Smooth muscle cell (in vitro differentiated cells): ENCODE measurements around the gene ABLIM2. TPM values are rescaled to one million over a fixed set of nuclear protein-coding genes. Genes with fewer than 3 reads are reported as not detected.
"Not testable (repeated sequence)": the region's sequence is repeated elsewhere in the genome, so short reads cannot be mapped to it uniquely, and the experiment has no call there.

Source experiments
- DNase-seq: peaks from one replicate; lab custom pipeline; 2025; ENCODE audit not compliant: unreplicated experiment; lab: John Stamatoyannopoulos, UW
- H2AFZ ChIP-seq: fragments of 200-600 bp; sonication (generic); 2 replicates; pipeline ENCODE4 v1.6.0; 2016; ENCODE audit warnings: antibody characterized with exemption, low read depth, mild to moderate bottlenecking
- H3F3A ChIP-seq: fragments of 200-600 bp; sonication (generic); 2 replicates; pipeline ENCODE4 v1.6.0; 2017; ENCODE audit warnings: antibody characterized with exemption, low read depth
- H3K27ac ChIP-seq: fragments of 200-600 bp; sonication (generic); 2 replicates; pipeline ENCODE4 v1.5.1; 2016; ENCODE audit warnings: low read depth, mild to moderate bottlenecking
- H3K27me3 ChIP-seq: fragments of 200-600 bp; sonication (generic); 2 replicates; pipeline ENCODE4 v1.6.1; 2016; ENCODE audit warnings: low read depth, mild to moderate bottlenecking
- H3K36me3 ChIP-seq: fragments of 200-600 bp; sonication (generic); 2 replicates; pipeline ENCODE4 v1.5.1; 2016; ENCODE audit warnings: low read depth
- H3K4me1 ChIP-seq: fragments of 200-600 bp; sonication (generic); 2 replicates; pipeline ENCODE4 v1.5.1; 2016; ENCODE audit warnings: low read depth
- H3K4me2 ChIP-seq: fragments of 200-600 bp; sonication (generic); 2 replicates; pipeline ENCODE4 v1.6.0; 2016; ENCODE audit warnings: mild to moderate bottlenecking
- H3K4me3 ChIP-seq: fragments of 200-600 bp; sonication (generic); 2 replicates; pipeline ENCODE4 v1.5.1; 2016; ENCODE audit warnings: mild to moderate bottlenecking
- H3K79me2 ChIP-seq: fragments of 200-600 bp; sonication (generic); 2 replicates; pipeline ENCODE4 v1.6.0; 2016; ENCODE audit warnings: low read depth, mild to moderate bottlenecking
- H3K9ac ChIP-seq: fragments of 200-600 bp; sonication (generic); 2 replicates; pipeline ENCODE4 v1.6.0; 2016; ENCODE audit warnings: low read depth
- H3K9me3 ChIP-seq: fragments of 200-600 bp; sonication (generic); replicated peaks from 2 replicates; pipeline ENCODE4 v1.5.1; 2016; ENCODE audit warnings: low read depth
- H4K20me1 ChIP-seq: fragments of 200-600 bp; sonication (generic); 2 replicates; pipeline ENCODE4 v1.6.0; 2016; ENCODE audit warnings: low read depth
- WGBS: methylation state at CpG from one replicate; pipeline ENCODE4 v1.1.7; 2016; ENCODE audit warnings: low lambda C conversion rate; 5-methylcytosine and 5-hydroxymethylcytosine counted together
- polyA plus RNA-seq: library from polyadenylated mRNA; unstranded; fragments of >200 nt; fragmentation: Nextera tagmentation; extraction: Ambion mirVana; gene quantifications from 2 replicates; pipeline ENCODE4 v1.2.1, GENCODE V29; 2016
- total RNA-seq: library from RNA; depleted of rRNA; stranded (reverse); fragments of >200 nt; gene quantifications from 2 replicates; pipeline ENCODE4 v1.2.3, GENCODE V29; 2014
- TF ChIP-seq, protein P1 (sequence below): fragments of 200-600 bp; sonication (generic); IDR thresholded peaks from 2 replicates; pipeline ENCODE4 v1.5.1; 2017; ENCODE audit warnings: borderline replicate concordance, mild to moderate bottlenecking, antibody characterized with exemption; ENCODE audit not compliant: insufficient read depth, poor library complexity, severe bottlenecking

ABLIM2 gene
- total and polyA plus RNA-seq, 2 experiments from 2014 or later: 0.08 TPM; not detected in 1

DNA sequence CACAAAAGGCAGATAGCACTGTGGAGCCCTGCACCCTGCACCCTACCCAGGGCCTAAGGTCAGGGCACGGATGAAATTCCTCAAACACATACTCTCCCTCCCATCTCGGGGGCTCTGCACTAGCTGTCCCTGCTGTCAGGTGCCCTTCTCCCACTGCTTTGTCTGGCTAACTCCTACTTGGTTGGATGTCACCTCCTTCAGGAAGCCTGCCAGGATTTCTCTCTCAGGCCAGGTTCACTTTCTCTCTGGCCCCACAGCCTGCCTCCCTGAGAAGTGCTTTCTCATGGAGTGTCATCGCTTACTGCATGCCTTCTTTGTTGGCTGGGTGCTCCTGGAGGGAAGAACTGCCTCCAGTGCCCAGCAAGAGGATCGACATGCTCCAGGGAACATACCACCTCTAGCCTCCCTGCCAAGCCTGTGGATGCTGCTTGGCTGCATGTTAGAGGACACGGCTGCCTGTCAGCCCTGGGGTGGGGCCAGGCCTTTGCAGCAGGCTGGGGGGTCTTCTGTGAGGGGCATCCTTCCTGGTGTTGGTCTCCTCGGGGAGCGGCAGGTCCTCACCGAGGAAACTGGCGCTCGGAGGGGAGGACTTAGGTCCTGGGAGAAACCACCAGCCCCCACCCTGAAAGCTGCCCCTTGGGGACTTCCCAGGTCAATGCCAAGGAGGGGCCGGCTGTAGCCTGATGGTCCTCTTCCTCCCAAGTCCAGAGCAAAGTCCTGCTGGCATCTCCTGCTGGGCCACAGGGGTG, 15.0 kb downstream of the ABLIM2 start:
- 93% methylated on average over 11 of the region's 11 CpGs for WGBS
- no peak overlapping the region for H3K4me2 ChIP-seq
- no peaks in the 10 kb centered on the region for H4K20me1 ChIP-seq
- H3K9me3 ChIP-seq: no peaks in the 10 kb centered on the region
- H3K79me2 ChIP-seq: no peaks in the 10 kb centered on the region
- DNase-seq: no peak
- no peak overlapping the region for H3K9ac ChIP-seq
- H3K27ac ChIP-seq: no peak overlapping the region
- TF ChIP-seq, protein P1, sequence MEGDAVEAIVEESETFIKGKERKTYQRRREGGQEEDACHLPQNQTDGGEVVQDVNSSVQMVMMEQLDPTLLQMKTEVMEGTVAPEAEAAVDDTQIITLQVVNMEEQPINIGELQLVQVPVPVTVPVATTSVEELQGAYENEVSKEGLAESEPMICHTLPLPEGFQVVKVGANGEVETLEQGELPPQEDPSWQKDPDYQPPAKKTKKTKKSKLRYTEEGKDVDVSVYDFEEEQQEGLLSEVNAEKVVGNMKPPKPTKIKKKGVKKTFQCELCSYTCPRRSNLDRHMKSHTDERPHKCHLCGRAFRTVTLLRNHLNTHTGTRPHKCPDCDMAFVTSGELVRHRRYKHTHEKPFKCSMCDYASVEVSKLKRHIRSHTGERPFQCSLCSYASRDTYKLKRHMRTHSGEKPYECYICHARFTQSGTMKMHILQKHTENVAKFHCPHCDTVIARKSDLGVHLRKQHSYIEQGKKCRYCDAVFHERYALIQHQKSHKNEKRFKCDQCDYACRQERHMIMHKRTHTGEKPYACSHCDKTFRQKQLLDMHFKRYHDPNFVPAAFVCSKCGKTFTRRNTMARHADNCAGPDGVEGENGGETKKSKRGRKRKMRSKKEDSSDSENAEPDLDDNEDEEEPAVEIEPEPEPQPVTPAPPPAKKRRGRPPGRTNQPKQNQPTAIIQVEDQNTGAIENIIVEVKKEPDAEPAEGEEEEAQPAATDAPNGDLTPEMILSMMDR: no peak
- H3K4me1 ChIP-seq: no peaks in the 10 kb centered on the region
- H2AFZ ChIP-seq: no peak overlapping the region
- H3K36me3 ChIP-seq: no peaks in the 10 kb centered on the region
- H3K27me3 ChIP-seq: peaks cover 6% of the 10 kb centered on the region
- no peaks in the 10 kb centered on the region for H3F3A ChIP-seq
- H3K4me3 ChIP-seq: no peak overlapping the region

DNA sequence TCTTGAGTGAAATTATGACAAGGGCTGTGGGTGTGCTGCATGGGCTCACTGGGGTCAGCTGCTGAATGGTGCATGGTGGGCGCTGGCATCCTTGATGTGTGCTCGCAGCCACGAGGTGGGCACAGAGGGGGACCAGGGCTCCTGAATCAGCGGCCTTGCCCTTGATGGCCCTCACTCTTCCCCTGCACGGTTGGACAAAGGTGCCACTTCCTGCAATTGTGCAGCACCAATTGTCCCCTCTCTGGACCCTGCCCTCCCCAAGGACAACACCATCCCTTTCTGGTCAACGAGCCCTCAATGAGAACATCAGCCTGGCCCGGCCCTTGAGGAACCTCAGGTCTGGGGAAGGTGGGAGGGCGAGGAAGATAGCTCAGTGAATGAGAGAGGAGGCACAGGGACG, 16.1 kb downstream of the ABLIM2 start:
- TF ChIP-seq, protein P1: no peak
- WGBS: 90% methylated on average over 9 of the region's 9 CpGs
- Histone ChIP-seq H4K20me1 (no peaks in the 10 kb centered on the region), H3K4me2 (no peak overlapping the region), H3F3A (no peaks in the 10 kb centered on the region), H3K9ac (no peak overlapping the region), H3K36me3 (no peaks in the 10 kb centered on the region), H3K4me1 (no peaks in the 10 kb centered on the region), H3K9me3 (no peaks in the 10 kb centered on the region), H2AFZ (no peak overlapping the region), H3K27me3 (peaks cover 6% of the 10 kb centered on the region), H3K79me2 (no peaks in the 10 kb centered on the region), H3K27ac (no peak overlapping the region), H3K4me3 (no peak overlapping the region)
- DNase-seq: no peak

DNA sequence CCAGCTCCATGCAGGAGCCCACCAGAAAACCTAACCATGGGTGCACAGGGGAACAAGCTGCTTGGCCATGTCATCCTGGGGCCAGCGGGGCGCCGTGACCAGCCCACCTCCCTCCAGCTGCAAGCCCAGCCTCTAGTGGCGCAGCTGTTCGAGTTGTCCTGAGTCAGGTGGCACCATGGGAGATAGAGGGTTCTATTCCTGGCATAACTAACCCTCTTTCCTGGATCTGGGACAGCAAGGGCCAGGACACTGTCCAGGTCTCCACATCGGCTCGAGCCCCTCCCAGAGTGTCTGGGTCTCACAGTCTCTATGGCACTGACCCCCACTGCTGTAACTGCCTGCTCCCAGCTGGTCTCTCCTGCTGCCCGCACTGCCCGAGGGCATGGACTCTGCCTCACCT, 16.7 kb downstream of the ABLIM2 start:
- Histone ChIP-seq H3K79me2 (no peaks in the 10 kb centered on the region), H3K9me3 (no peaks in the 10 kb centered on the region), H3K27me3 (peaks cover 6% of the 10 kb centered on the region), H3K27ac (no peak overlapping the region), H3F3A (no peaks in the 10 kb centered on the region), H3K36me3 (no peaks in the 10 kb centered on the region), H3K4me1 (no peaks in the 10 kb centered on the region), H3K4me3 (no peak overlapping the region), H3K4me2 (no peak overlapping the region), H2AFZ (no peak overlapping the region), H3K9ac (no peak overlapping the region), H4K20me1 (no peaks in the 10 kb centered on the region)
- TF ChIP-seq, protein P1: no peak
- DNase-seq: no peak
- 96% methylated on average over 9 of the region's 9 CpGs for WGBS

DNA sequence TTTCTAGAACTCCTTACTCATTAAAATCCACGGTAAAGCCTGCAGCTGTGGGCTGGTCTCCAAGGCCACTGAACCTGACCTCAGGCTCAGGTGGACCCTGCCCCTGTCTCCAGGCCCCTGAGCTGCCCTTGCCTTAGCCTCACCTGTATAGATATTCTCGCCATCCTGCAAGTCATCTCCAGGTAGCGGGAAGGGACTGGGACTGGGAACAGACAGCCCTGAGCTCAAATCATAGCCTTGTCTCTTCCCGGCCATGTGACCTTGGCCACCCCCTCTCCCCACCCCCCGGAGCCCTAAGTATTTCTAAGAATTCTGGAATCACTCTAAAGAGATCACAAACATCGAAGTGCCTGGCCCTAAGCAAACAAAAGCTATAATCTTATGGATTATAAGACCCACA, 17.7 kb downstream of the ABLIM2 start:
- H3K4me2 ChIP-seq: no peak overlapping the region
- TF ChIP-seq, protein P1: no peak
- no peak for DNase-seq
- no peaks in the 10 kb centered on the region for H3K4me1 ChIP-seq
- peaks cover 6% of the 10 kb centered on the region for H3K27me3 ChIP-seq
- no peaks in the 10 kb centered on the region for H3K36me3 ChIP-seq
- H3K4me3 ChIP-seq: no peak overlapping the region
- no peaks in the 10 kb centered on the region for H3K79me2 ChIP-seq
- H3F3A ChIP-seq: no peaks in the 10 kb centered on the region
- H4K20me1 ChIP-seq: no peaks in the 10 kb centered on the region
- no peaks in the 10 kb centered on the region for H3K9me3 ChIP-seq
- WGBS: 78% methylated on average over 6 of the region's 6 CpGs
- no peak overlapping the region for H3K27ac ChIP-seq
- H3K9ac ChIP-seq: no peak overlapping the region
- H2AFZ ChIP-seq: no peak overlapping the region

DNA sequence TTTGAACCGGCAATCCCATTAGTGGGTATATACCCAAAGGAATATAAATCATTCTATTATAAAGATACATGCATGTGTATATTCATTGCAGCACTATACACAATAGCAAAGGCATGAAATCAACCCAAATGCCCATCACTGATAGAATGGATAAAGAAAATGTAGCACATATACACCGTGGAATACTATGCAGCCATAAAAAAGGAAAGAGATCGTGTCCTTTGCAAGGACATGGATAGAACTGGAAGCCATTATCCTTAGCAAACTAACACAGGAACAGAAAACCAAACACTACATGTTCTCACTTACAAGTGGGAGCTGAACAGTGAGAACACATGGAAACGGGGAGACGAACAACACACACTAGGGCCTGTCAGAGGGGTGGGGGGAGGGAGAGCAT, 18.9 kb downstream of the ABLIM2 start:
- not testable (repeated sequence) for H3K79me2 ChIP-seq, DNase-seq, H4K20me1 ChIP-seq, H3K36me3 ChIP-seq, H3K4me3 ChIP-seq, H3K27me3 ChIP-seq, H3K4me2 ChIP-seq, H3K27ac ChIP-seq, H3K9me3 ChIP-seq, H3F3A ChIP-seq, H3K4me1 ChIP-seq, H2AFZ ChIP-seq, H3K9ac ChIP-seq
- 96% methylated on average over 5 of the region's 5 CpGs for WGBS
